ENCODE results near the gene SLIT2. TPM values are rescaled to one million over a fixed set of nuclear protein-coding genes. Genes with fewer than 3 reads are reported as not detected.
A peak's percentile ranks its signal among the peaks of the same experiment; 100 is the strongest.

Gene SLIT2
- 0.03 TPM in 1 of 2 replicates, not detected in the other for total RNA-seq (2016; rRNA removed; fragmentation: Illumina TruSeq; extraction: Trizol)
- total RNA-seq (2016; cell fraction: cytosol; rRNA removed; fragmentation: Illumina TruSeq; extraction: Trizol; ENCODE audit: low read depth): not detected in 2 replicates
- 0.02 TPM in 1 of 2 replicates, not detected in the other for total RNA-seq (2016; cell fraction: insoluble cytoplasmic fraction; rRNA removed; fragmentation: Illumina TruSeq; extraction: Trizol)
- total RNA-seq (2016; cell fraction: membrane; rRNA removed; fragmentation: Illumina TruSeq; extraction: Trizol): not detected in 2 replicates
- 0.09 and 0.19 TPM in 2 replicates for total RNA-seq (2016; cell fraction: nucleus; rRNA removed; fragmentation: Illumina TruSeq; extraction: Trizol)
- polyA plus RNA-seq (2011; rRNA removed): 0.03 and 0.13 TPM in 2 replicates
- polyA plus RNA-seq (2011; cell fraction: cytosol; rRNA removed): 0.01 and 0.06 TPM in 2 replicates
- polyA plus RNA-seq (2011; cell fraction: nucleus; rRNA removed): 0.10 TPM in 1 of 2 replicates, not detected in the other
- polyA plus RNA-seq (2012): 0.07 and 0.08 TPM in 2 replicates
- not detected in 2 replicates for polyA plus RNA-seq (2016; cell fraction: cytosol; fragmentation: Illumina TruSeq; extraction: Trizol; ENCODE audit: low read depth)
- 0.28 TPM in 1 of 2 replicates, not detected in the other for polyA plus RNA-seq (2016; cell fraction: insoluble cytoplasmic fraction; fragmentation: Illumina TruSeq; extraction: Trizol; ENCODE audit: low read depth)
- not detected in 2 replicates for polyA plus RNA-seq (2016; cell fraction: membrane; fragmentation: Illumina TruSeq; extraction: Trizol; ENCODE audit: low read depth)
- not detected in 2 replicates for polyA plus RNA-seq (2016; cell fraction: nucleus; fragmentation: Illumina TruSeq; extraction: Trizol; ENCODE audit: insufficient read depth, low read depth)
- polyA minus RNA-seq (2011; rRNA and poly(A)+ RNA removed; ENCODE audit: low replicate concordance): 0.06 and 4.4 TPM in 2 replicates
- polyA minus RNA-seq (2011; cell fraction: cytosol; rRNA and poly(A)+ RNA removed): 0.99 TPM in 1 of 2 replicates, not detected in the other
- 0.26 and 0.50 TPM in 2 replicates for polyA minus RNA-seq (2011; cell fraction: nucleus; rRNA and poly(A)+ RNA removed)
- Bru-seq, nascent RNA: percentile 13 among the genes with signal in this experiment
- BruChase-seq, experiment 1, labeled RNA remaining after a 6-hour chase: percentile 13 among the genes with signal in this experiment
- BruChase-seq, experiment 2, labeled RNA remaining after a 2-hour chase: percentile 17 among the genes with signal in this experiment
- long read RNA-seq, experiment 1, partial matches to known transcripts: 0 of 1 reads
- long read RNA-seq, experiment 1, other reads (novel, unspliced or antisense): 1 of 1 reads
- long read RNA-seq, experiment 2: 0 reads

- no peaks in the 10 kb centered on the region for H3K36me3 ChIP-seq (replicated peaks in 1 of 2; ENCODE audit: control insufficient read depth in 1 of 2, insufficient read depth in 2 of 2, low read length in 2 of 2)
- no TSS peak for BruUV-seq (replicated peaks)
- H3K79me2 ChIP-seq (ENCODE audit: insufficient read depth, low read length): no peaks in the 10 kb centered on the region
- peak; percentile 47 for DNase-seq (ENCODE audit: low spot score)
- H4K20me1 ChIP-seq (ENCODE audit: insufficient read depth, low read length): no peaks in the 10 kb centered on the region
- ChIA-PET CTCF (ENCODE audit: low intra/inter-chr PET ratio, low total read pairs) (no interaction called here), POLR2A (no interaction called here)
- 0 out of 5 replicates have a peak, but pooled peaks cover 1 to 6% of the 10 kb centered on the region in 2 experiments for H3K27me3 ChIP-seq (ENCODE audit: control insufficient read depth in 1 of 2, insufficient read depth in 2 of 2, low read length in 2 of 2)
- 20% methylated on average over 51 of the region's 85 CpGs for WGBS (ENCODE audit: low lambda C conversion rate)
- H3K4me1 ChIP-seq (ENCODE audit: insufficient read depth, low read length): no peaks in the 10 kb centered on the region
- peak; percentile 97 for ATAC-seq
- peak within 1 kb of the TSS; percentile 81 for H2AFZ ChIP-seq (ENCODE audit: low read length)
- peak within 1 kb of the TSS; percentile 43; the same call in 1 of the 2 replicates for H3K9ac ChIP-seq (ENCODE audit: insufficient read depth, low read depth, low read length)
- peak within 1 kb of the TSS; percentile 70 for H3K4me2 ChIP-seq (ENCODE audit: low read depth, low read length)
- no peaks in the 10 kb centered on the region for H3K9me3 ChIP-seq (ENCODE audit: low read length)
- H3K27ac ChIP-seq (ENCODE audit: extremely low read length, insufficient read depth, low read length): no peak within 1 kb of the TSS
- in situ Hi-C loops (cut with HindIII; ENCODE audit: extremely low pct_ligation_motif_present, low pct_unique_long_range_greater_than_20kb): loop anchor here (25.0 kb wide), 1 partner anchor 1565 kb away; no protein-coding TSS in a partner anchor
- H3K4me3 ChIP-seq (replicated peaks in 1 of 3; ENCODE audit: insufficient read depth in 1 of 3, low read depth in 2 of 3, low read length in 3 of 3): peak within 1 kb of the TSS; percentile 50 to 71 (median 60); a peak in 4 of 6 replicates
- intact Hi-C loops (cut with micrococcal nuclease; ENCODE audit: unreplicated experiment): loop anchor here (2.0 kb wide), 1 partner anchor 1563 kb away; no protein-coding TSS in a partner anchor
- FAIRE-seq: no peak
- TF ChIP-seq ZNF441 (CRISPR knock-in tag; IDR thresholded peaks at IDR 0.05; ENCODE audit: borderline replicate concordance) (peak; percentile 64; the same call in 1 of the 2 replicates), ZNF362 (CRISPR knock-in tag; IDR thresholded peaks at IDR 0.05; ENCODE audit: borderline replicate concordance) (peak; percentile 42; the same call in 1 of the 2 replicates), ZNF414 (CRISPR knock-in tag; IDR thresholded peaks at IDR 0.05) (0 out of 2 replicates have a peak, but pooled peaks have one; percentile 30), DR1 (CRISPR knock-in tag; IDR thresholded peaks at IDR 0.05) (peak; percentile 63; the same call in 1 of the 2 replicates), MAX (IDR thresholded peaks at IDR 0.05) (peak; percentile 51; the same call in 1 of the 2 replicates), ZKSCAN8 (CRISPR knock-in tag; IDR thresholded peaks at IDR 0.05; ENCODE audit: borderline replicate concordance) (no peak), RBFOX2 (IDR thresholded peaks at IDR 0.05; ENCODE audit: low read depth, low read length) (peak; percentile 57), POGK (CRISPR knock-in tag; conservative IDR thresholded peaks at IDR 0.05) (0 out of 2 replicates have a peak, but pooled peaks have one; percentile 42), GABPB1 (CRISPR knock-in tag; IDR thresholded peaks at IDR 0.05) (peak; percentile 59), ZNF660 (CRISPR knock-in tag; IDR thresholded peaks at IDR 0.05; ENCODE audit: borderline replicate concordance, low read depth) (no peak), ZSCAN12 (CRISPR knock-in tag; IDR thresholded peaks at IDR 0.05) (no peak), ZFY (CRISPR knock-in tag; IDR thresholded peaks at IDR 0.05) (0 out of 2 replicates have a peak, but pooled peaks have one; percentile 11), ZNF432 (CRISPR knock-in tag; IDR thresholded peaks at IDR 0.05; ENCODE audit: borderline replicate concordance) (no peak)
Measured at GRCh38 chr4:20251796-20252655, at the start of gene SLIT2. SLIT2 (plus strand) TSS chr4:20251905; CDS start chr4:20253816, 1,911 bp downstream.

Data from HepG2 (cell line).